ENCODE measurements around the gene TSC22D3.
A peak's percentile ranks its signal among the peaks of the same experiment; 100 is the strongest.
"Not testable (repeated sequence)": the region's sequence is repeated elsewhere in the genome, so short reads cannot be mapped to it uniquely, and the experiment has no call there.

TSC22D3 gene

GRCh38 chrX:107775734-107776511, at the start of gene TSC22D3:
TSC22D3 (minus strand) TSS chrX:107775787; CDS start chrX:107775419, 368 bp downstream.
- DNase-seq, result peak; percentile 44 to 56

- DNase-seq, result no peak
Observed at GRCh38 chrX:107823456-107823855, 47.9 kb upstream of the TSC22D3 start.

- no peak for DNase-seq
Observed at GRCh38 chrX:107823042-107823441, 47.5 kb upstream of the TSC22D3 start.

GRCh38 chrX:107818900-107819521, 43.4 kb upstream of the TSC22D3 start:
- DNase-seq, result no peak

GRCh38 chrX:107810053-107810452, 34.5 kb upstream of the TSC22D3 start:
- DNase-seq, result not testable (repeated sequence)

GRCh38 chrX:107805179-107805578, 29.6 kb upstream of the TSC22D3 start:
- no peak for DNase-seq

GRCh38 chrX:107804427-107804826, 28.8 kb upstream of the TSC22D3 start:
- DNase-seq, result no peak

GRCh38 chrX:107787827-107788226, 12.2 kb upstream of the TSC22D3 start:
- no peak for DNase-seq

GRCh38 chrX:107780525-107780924, 4.9 kb upstream of the TSC22D3 start:
- DNase-seq, result no peak

GRCh38 chrX:107777536-107777832, 1.9 kb upstream of the TSC22D3 start, which contains the start of gene NCBP2L:
NCBP2L (plus strand) TSS chrX:107777733; CDS start chrX:107794221, 16,488 bp downstream.
- DNase-seq, result no peak

GRCh38 chrX:107776649-107777535, 1.3 kb upstream of the TSC22D3 start:
- peak; percentile 87 to 88 for DNase-seq

- DNase-seq, result no peak
Observed at GRCh38 chrX:107775000-107775733, 420 bp downstream of the TSC22D3 start.

- DNase-seq, result no peak
Observed at GRCh38 chrX:107773906-107774435, 1.6 kb downstream of the TSC22D3 start.

GRCh38 chrX:107773206-107773605, 2.4 kb downstream of the TSC22D3 start:
- no peak for DNase-seq

GRCh38 chrX:107769581-107770317, 5.8 kb downstream of the TSC22D3 start:
- DNase-seq, result no peak

GRCh38 chrX:107768051-107768450, 7.5 kb downstream of the TSC22D3 start:
- DNase-seq, result no peak

GRCh38 chrX:107766470-107767150, 9.0 kb downstream of the TSC22D3 start:
- DNase-seq, result no peak

GRCh38 chrX:107764845-107765608, 10.6 kb downstream of the TSC22D3 start:
- DNase-seq, result no peak

GRCh38 chrX:107763647-107764046, 11.9 kb downstream of the TSC22D3 start:
- DNase-seq, result no peak

All from NCI-H2081 (cell line).